ENCODE data around the gene ARHGAP45. TPM values are rescaled to one million over a fixed set of nuclear protein-coding genes. Genes with fewer than 3 reads are reported as not detected.
A peak's percentile ranks its signal among the peaks of the same experiment; 100 is the strongest.

ARHGAP45 gene
- total RNA-seq, 2 experiments from 2014 or later = 113 to 122 TPM

DNA sequence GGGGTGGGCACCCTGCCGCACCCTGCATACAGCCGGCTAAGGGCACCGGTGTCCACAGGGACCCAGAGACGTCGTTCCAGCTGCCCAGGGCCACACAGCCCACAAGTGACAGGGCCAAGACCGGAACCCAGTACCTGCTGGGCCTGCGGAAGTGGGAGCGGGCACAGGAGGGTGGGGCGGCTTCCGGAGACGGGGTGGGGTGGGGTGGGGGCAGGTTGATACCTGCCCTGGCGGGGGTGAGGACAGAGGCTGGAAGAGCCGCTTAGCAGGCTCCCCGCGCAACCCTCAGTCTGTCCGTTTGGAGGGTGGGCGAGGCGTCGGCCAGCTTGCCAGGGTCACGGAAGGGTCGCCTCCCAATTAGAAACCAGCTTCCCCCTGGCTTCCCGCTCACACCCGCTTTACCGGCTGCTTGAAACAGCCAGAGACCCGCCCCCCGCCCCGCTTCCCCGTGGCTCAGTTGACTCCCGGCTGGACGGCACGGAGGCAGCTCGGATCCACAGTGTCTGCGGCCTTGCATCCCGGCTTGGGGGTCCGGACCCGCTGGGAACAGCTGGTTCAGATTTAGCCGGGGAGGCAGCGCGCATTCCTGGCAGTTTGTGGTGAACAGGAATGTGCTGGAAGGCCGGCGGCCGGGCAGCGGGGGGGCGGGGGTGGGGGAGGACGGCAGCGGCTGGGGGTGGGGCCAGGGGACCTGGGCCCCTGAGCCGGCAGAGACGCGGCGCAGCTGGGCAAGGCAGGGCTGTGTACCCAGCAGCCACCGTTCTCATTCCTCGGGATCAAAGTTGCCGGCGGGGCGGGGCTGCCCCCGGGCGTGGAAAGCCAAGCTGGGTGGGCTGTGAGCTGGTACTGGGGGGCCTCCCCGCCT, 38.7 kb upstream of the ARHGAP45 start:
- Mint-ChIP-seq H3K27me3 (no peaks in the 10 kb centered on the region), H3K4me1 (peaks cover 23% of the 10 kb centered on the region), H3K36me3 (peaks cover 23% of the 10 kb centered on the region), H3K27ac (peak overlapping the region; percentile 63), H3K9me3 (peaks cover under 1% of the 10 kb centered on the region), H3K4me3 (peak overlapping the region; percentile 80)
- DNase-seq = peak; percentile 56

DNA sequence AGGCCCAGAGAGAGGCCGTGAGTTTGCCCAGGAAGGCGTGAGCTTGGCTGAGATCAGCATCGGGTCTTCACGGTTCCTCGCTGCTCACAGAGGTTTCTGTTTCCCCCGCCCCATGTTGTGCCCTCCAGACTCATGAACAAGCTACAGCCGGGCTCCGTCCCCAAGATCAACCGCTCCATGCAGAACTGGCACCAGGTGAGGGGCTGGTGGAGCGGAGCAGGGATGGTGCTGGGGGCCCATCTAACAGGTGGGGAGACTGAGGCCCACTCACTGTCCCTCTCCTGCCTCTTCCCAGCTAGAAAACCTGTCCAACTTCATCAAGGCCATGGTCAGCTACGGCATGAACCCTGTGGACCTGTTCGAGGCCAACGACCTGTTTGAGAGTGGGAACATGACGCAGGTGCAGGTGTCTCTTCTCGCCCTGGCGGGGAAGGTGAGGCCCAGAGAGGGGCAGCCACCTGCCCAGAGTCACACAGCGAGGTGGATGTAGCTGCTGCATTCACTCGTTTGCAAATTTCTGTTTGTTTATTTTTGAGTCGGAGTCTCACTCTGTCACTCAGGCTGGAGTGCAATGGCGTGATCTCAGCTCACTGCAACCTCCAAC, 34.6 kb upstream of the ARHGAP45 start:
- DNase-seq = no peak
- Mint-ChIP-seq H3K4me1 (peaks cover 22% of the 10 kb centered on the region), H3K9me3 (peaks cover 2% of the 10 kb centered on the region), H3K4me3 (no peak overlapping the region), H3K36me3 (peaks cover 41% of the 10 kb centered on the region), H3K27ac (no peak overlapping the region), H3K27me3 (no peaks in the 10 kb centered on the region)

DNA sequence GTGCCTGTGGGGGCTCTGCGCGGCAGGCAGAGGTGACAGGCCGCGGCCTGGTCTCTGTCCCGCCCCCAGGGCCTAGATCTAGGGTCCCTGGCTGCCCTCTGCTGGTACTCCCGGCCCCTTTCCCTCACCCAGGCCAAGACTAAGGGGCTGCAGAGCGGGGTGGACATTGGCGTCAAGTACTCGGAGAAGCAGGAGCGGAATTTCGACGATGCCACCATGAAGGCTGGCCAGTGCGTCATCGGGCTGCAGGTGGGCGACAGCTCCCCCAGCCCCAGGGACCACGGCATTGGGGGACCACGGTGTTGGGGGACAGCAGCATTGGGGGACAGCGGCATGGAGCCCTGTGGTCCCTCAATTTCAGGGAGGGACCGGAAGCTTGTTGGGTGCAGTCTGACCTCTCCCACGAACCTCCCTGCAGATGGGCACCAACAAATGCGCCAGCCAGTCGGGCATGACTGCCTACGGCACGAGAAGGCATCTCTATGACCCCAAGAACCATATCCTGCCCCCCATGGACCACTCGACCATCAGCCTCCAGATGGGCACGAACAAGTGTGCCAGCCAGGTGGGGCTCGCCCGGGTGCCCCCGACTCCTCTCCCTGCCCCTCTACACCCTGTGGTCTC, 30.9 kb upstream of the ARHGAP45 start:
- Mint-ChIP-seq H3K9me3 (peaks cover 2% of the 10 kb centered on the region), H3K27ac (no peak overlapping the region)
- peak; percentile 26 for DNase-seq

DNA sequence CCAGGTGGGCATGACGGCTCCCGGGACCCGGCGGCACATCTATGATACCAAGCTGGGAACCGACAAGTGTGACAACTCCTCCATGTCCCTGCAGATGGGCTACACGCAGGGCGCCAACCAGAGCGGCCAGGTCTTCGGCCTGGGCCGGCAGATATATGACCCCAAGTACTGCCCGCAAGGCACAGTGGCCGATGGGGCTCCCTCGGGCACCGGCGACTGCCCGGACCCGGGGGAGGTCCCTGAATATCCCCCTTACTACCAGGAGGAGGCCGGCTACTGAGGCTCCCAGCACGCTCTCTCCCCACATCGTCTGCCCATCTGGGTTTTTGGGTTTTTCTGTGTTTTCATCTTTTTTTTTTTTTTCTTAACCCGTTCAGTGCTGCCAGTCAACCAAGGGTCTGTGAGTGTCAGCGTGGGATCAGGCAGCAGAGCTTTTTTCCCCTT, 29.3 kb upstream of the ARHGAP45 start:
- Mint-ChIP-seq H3K27ac (peak overlapping the region; percentile 75), H3K27me3 (no peaks in the 10 kb centered on the region), H3K4me3 (peak overlapping the region; percentile 3), H3K36me3 (peaks cover 32% of the 10 kb centered on the region), H3K4me1 (peaks cover 51% of the 10 kb centered on the region), H3K9me3 (peaks cover 2% of the 10 kb centered on the region)
- DNase-seq = no peak

More for the DNA sequence above, 30.9 kb upstream of the ARHGAP45 start:
- Mint-ChIP-seq H3K4me3 (no peak overlapping the region), H3K4me1 (peaks cover 45% of the 10 kb centered on the region), H3K36me3 (peaks cover 38% of the 10 kb centered on the region), H3K27me3 (no peaks in the 10 kb centered on the region)

DNA sequence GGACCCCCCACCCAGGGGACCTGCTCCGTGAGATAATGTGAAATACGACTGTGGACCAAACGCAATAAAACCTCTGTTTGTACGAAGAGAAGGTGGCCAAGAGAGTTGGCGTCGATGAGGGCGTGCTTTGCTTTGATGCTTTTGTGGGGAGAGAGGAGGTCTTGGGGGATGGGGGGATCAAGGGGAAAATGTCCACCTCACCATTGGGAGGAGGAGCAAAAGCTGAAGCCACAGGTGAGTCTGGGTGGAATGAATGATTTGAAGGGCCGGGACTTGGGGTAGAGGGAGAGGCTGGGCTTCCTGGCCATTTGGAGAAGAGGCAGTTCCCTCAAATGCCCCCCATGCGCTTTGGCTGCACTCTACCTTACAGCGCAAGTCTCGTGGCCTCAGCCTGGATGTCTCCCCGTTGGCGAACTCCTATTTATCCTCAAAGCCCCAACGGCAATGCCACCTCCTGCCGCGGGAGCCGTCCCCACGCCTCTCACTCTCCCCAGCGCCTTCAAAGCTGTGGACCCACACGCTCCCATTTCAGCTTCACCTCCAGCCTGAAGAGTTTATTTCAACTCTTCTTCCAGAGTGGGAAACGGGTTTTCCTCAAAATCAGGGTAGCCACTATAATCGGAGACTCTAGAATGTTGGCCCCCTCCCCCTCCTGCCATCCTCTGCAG, 27.9 kb upstream of the ARHGAP45 start:
- peaks cover 49% of the 10 kb centered on the region for H3K4me1 Mint-ChIP-seq
- no peaks in the 10 kb centered on the region for H3K27me3 Mint-ChIP-seq
- H3K4me3 Mint-ChIP-seq = peak overlapping the region; percentile 10

DNA sequence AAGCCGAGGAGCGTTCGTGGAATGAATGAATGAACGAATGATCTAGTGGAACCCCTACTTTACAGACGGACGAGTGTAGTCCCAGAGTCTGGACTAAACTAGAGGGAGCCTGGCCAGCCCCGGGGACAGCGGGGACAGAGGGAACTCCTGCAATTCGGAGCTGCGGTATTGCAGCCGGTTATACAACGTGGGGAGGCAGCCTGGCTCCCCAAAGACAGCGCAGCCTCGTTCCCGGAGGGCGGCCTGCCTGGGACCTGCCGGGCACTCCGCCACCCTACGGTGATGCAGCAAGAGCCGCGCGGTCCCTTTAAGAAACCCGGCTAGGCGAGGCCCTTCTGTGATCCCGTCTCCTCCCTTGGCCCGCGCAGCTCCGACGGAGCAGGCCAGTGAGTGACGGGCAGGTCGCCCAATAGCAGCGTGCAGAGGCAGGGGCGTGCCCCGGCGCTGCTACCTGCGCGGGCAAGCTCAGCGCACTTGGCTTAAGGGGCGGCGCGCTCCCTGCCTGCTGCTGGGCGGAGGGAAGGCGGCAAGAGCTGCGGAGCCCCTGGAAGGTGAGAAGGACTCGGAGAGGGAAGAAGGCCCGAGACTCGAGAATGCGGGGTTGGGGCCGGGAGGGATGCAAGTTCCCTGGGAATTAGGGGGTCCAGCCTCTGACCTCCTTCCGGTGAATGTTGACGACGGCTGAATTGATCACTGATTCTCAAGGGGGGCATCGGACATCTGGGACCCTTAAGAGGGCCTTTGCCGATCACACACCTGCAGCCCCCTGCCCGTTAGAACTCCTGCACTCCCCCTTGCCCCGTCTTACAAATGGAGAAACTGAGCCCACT, 27.1 kb upstream of the ARHGAP45 start, which contains the start of gene ABCA7:
ABCA7 (plus strand) TSS at position 462 of the 830 bp plus-strand sequence. CDS start 1,255 bp downstream, outside the sequence.
- peak; percentile 100 for DNase-seq
- Mint-ChIP-seq H3K27ac (peak within 1 kb of the TSS; percentile 77), H3K4me1 (peaks cover 49% of the 10 kb centered on the region), H3K27me3 (no peaks in the 10 kb centered on the region), H3K36me3 (peaks cover 24% of the 10 kb centered on the region), H3K9me3 (no peaks in the 10 kb centered on the region), H3K4me3 (peak within 1 kb of the TSS; percentile 88)

More for the DNA sequence above, 27.9 kb upstream of the ARHGAP45 start:
- H3K9me3 Mint-ChIP-seq = no peaks in the 10 kb centered on the region
- peaks cover 24% of the 10 kb centered on the region for H3K36me3 Mint-ChIP-seq
- DNase-seq = no peak
- peak overlapping the region; percentile 75 for H3K27ac Mint-ChIP-seq

DNA sequence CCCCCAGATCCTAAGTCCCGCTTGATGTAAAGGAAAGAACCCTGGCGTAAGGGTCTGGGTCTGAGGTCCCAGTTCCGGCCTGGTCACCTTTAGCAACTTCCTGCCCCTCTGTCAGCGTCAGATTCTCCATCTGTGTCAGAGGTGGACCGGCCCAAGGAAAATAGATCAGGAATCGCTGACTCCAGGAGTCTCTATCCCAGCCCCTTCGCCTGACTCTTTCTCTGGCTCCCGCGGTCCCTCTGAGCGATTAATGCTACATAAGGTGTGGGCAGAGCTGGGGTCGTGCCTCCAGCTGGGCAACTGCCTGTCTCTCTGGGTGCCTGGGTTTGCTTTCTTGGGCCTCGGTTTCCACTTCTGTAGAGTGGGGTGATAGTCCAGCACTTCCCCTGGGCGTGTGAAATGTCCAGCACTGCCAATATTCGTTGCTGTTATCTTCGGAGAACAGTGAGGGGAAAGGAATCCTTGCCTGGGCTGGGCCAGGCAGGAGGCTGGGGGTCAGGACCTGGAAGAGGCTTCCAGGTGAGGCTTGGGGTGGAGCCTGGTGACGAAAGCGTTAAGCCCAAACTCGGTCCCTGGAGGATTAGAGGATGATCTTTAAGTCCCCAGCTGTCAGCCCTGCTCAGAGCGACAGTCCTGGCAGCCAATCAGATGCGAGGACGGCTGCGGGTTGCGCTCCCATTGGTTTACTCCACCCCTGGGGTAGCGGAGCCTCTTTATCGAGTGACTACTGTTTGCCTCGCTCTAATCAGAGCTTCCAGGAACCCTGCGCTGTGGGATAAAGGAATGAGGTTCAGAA, 26.3 kb upstream of the ARHGAP45 start:
- Mint-ChIP-seq H3K4me1 (peaks cover 45% of the 10 kb centered on the region), H3K4me3 (peak overlapping the region; percentile 88), H3K27ac (peak overlapping the region; percentile 77), H3K36me3 (peaks cover 22% of the 10 kb centered on the region), H3K9me3 (peaks cover 1% of the 10 kb centered on the region), H3K27me3 (no peaks in the 10 kb centered on the region)
- peak; percentile 89 for DNase-seq

DNA sequence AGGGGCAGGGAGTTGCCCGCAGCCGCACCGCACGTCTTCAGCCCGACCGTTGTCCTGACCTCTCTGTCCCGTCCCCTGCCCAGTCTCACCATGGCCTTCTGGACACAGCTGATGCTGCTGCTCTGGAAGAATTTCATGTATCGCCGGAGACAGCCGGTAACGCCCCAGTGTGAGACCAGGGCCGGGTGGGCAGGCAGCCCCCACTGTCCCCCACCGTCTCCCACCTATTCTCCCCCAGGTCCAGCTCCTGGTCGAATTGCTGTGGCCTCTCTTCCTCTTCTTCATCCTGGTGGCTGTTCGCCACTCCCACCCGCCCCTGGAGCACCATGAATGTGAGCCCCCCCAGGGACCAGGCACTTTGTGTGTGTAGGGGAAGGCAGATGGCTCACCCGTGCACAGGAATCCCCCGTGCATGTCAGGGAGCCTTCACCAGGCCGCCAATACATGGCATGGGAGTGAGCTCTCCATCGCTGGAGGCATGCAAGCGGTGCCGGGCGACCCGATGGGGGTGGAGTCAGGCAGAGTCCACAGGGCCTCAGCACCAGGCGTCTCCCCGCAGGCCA, 25.6 kb upstream of the ARHGAP45 start:
- Mint-ChIP-seq H3K27me3 (no peaks in the 10 kb centered on the region), H3K36me3 (peaks cover 16% of the 10 kb centered on the region), H3K27ac (no peak overlapping the region), H3K4me1 (peaks cover 44% of the 10 kb centered on the region), H3K9me3 (peaks cover 1% of the 10 kb centered on the region), H3K4me3 (peak overlapping the region; percentile 88)
- no peak for DNase-seq

DNA sequence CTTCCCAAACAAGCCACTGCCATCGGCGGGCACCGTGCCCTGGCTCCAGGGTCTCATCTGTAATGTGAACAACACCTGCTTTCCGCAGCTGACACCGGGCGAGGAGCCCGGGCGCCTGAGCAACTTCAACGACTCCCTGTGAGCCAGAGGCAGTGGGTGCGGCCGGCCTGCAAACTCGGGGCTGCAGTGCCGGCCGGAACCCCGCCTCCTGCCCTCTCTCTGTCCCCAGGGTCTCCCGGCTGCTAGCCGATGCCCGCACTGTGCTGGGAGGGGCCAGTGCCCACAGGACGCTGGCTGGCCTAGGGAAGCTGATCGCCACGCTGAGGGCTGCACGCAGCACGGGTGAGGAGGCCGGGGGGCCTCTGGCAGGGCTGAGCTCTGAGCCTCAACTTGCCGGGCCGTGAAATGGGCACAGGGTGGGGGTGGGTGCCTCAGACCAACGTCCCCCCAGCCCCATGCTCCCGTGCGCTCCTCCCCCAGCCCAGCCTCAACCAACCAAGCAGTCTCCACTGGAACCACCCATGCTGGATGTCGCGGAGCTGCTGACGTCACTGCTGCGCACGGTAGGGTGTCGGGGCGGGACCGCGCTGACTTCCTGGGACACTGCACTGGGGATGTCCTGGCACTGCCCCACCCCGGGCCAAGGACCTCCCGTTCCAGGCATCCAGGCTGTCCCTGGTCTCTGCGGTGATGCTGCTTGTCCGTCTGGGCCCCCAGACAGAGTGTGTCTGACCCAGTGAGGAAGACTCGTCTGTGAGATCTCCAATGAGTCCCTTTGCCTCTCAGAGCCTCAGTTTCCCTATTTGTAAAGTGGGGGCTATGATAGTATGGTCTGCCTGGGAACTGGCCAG, 24.9 kb upstream of the ARHGAP45 start:
- H3K4me3 Mint-ChIP-seq = no peak overlapping the region
- DNase-seq = no peak
- H3K9me3 Mint-ChIP-seq = peaks cover 1% of the 10 kb centered on the region
- no peaks in the 10 kb centered on the region for H3K27me3 Mint-ChIP-seq
- no peak overlapping the region for H3K27ac Mint-ChIP-seq
- peaks cover 42% of the 10 kb centered on the region for H3K4me1 Mint-ChIP-seq
- peaks cover 10% of the 10 kb centered on the region for H3K36me3 Mint-ChIP-seq

DNA sequence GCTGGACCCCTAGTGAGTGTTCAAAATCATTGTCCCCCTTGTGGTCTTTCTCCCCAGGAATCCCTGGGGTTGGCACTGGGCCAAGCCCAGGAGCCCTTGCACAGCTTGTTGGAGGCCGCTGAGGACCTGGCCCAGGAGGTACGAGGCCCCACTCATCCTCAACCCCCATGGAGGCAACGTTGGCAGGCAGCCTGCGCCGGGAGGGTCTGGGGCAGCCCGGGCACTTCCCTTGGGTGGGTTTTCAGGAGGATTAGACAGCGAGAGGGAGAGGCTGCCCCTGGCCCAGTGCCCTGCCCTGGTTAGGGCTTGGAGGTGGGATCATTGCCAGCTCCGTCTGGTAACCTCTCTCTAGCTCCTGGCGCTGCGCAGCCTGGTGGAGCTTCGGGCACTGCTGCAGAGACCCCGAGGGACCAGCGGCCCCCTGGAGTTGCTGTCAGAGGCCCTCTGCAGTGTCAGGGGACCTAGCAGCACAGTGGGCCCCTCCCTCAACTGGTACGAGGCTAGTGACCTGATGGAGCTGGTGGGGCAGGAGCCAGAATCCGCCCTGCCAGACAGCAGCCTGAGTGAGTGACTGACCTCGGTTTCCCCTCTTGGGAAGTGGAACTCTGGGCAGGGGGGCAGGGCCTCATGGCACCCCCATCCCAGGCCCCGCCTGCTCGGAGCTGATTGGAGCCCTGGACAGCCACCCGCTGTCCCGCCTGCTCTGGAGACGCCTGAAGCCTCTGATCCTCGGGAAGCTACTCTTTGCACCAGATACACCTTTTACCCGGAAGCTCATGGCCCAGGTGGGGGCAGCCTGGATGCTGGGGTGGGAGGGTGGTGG, 24.1 kb upstream of the ARHGAP45 start:
- H3K9me3 Mint-ChIP-seq = peaks cover 1% of the 10 kb centered on the region
- peaks cover 6% of the 10 kb centered on the region for H3K36me3 Mint-ChIP-seq
- H3K27me3 Mint-ChIP-seq = no peaks in the 10 kb centered on the region
- H3K4me1 Mint-ChIP-seq = peaks cover 36% of the 10 kb centered on the region
- no peak overlapping the region for H3K4me3 Mint-ChIP-seq
- no peak overlapping the region for H3K27ac Mint-ChIP-seq
- DNase-seq = no peak

DNA sequence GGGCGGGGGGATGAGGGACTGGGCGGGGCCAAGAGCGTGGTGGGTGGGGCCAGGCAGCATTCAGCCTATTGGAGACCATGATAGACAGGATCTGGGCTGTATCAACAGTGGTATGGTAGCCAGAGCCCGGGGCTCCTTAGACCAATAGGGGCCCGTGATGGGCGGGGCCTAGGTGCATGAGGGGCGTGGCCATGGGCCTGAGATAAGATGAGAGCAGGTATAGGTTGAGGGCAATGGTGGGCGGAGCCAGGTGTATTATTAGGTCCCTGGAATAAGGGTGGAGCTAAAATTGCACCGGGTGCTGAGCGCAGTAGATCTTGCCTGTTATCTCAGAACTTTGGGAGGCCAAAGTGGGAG, 21.7 kb upstream of the ARHGAP45 start:
- Mint-ChIP-seq H3K4me1 (peaks cover 15% of the 10 kb centered on the region), H3K27me3 (no peaks in the 10 kb centered on the region), H3K36me3 (peaks cover 3% of the 10 kb centered on the region), H3K27ac (no peak overlapping the region), H3K4me3 (no peak overlapping the region), H3K9me3 (peaks cover 1% of the 10 kb centered on the region)
- peak; percentile 84 for DNase-seq

DNA sequence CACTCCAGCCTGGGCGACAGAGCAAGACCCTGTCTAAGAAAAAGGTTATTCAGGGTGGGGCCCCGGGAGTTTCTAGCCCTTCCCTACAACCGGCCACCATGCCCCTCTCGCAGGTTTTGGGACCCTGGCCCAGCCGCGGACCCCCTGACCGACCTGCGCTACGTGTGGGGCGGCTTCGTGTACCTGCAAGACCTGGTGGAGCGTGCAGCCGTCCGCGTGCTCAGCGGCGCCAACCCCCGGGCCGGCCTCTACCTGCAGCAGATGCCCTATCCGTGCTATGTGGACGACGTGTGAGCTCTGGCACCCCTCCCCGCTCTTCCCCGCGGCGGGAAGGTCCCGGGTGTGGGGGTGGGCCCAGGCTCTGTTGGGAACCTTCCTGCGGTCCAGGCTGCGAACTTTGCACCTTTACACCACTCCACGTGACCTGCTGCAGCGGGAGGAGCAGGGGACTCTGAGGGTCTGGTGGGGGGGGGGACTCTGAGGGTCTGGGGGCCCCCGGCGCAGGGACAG, 20.8 kb upstream of the ARHGAP45 start:
- Mint-ChIP-seq H3K9me3 (peaks cover 1% of the 10 kb centered on the region), H3K27ac (no peak overlapping the region), H3K4me3 (no peak overlapping the region), H3K36me3 (peaks cover 3% of the 10 kb centered on the region), H3K4me1 (peaks cover 5% of the 10 kb centered on the region), H3K27me3 (no peaks in the 10 kb centered on the region)
- no peak for DNase-seq

Measured in activated naive CD8-positive, alpha-beta T cell treated with anti-CD3 and anti-CD28 coated beads for 36 hours (primary cell).